NCI-H2107 treated with DMSO at 0.1 percent for 48 hours (cell line): Measurements from ENCODE around the gene TNNI3.

Experiments used
- DNase-seq: peaks from one replicate; lab custom pipeline; 2025; ENCODE audit not compliant: unreplicated experiment; lab: John Stamatoyannopoulos, UW

The TNNI3 gene

DNA sequence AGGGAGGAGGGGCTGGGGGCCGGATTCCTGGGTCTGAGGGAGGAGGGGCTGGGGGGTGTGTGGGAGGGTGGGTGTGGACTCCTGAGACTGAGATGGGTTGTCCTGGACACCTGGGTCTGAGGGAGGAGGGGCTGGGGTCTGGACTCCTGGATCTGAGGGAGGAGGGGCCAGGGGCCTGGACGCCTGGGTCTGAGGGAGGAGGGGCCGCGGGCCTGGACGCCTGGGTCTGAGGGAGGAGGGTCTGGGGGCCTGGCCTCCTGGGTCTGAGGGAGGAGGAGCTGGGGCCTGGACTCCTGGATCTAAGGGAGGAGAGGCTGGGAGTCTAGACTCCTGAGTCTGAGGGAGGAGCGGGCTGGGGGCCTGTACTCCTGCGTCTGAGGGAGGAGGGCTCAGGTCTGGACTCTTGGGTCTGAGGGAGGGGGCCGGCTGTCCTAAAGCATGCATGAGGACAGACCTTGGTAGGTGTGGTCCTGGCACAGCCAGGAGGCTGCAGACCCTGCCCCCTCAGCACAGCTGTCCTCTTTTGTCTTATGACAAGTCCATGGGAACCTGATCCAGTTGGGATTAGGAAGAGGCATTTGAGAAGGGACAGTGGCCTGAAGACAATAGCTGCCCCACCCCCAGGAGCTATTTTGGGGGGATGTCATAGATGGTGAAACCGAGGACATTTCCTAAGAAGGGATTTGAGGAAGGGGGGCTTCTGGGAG lies 9.8 kb downstream of the TNNI3 start:
- no peak for DNase-seq

DNA sequence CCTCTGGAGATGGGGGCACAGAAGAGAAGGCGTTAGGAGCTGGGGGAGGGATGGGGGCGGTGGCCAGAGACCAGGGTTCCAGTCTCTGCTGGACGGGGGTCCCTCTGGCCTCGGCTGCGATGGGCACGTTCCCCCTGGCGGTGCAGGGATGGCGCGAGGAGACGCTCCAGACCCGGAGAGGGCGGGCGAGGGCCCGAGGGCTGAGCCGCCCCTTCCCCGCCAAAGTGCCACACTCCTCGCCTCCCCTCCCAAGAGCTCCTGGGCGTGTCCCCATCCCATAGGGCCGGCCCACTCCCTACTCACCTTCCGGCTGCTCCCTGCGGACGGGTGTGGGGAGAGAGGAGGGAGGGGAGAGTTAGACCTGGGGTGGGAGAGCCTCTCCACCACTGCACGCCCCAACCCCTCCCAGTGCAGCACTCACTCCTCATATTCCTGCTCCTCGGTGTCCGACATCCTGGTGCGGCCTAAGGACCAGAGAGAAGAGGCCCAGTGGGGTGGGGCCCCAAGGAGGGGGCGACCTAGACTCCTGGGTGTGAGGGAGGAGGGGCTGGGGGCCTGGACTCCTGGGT lies 10.7 kb downstream of the TNNI3 start:
- no peak for DNase-seq

DNA sequence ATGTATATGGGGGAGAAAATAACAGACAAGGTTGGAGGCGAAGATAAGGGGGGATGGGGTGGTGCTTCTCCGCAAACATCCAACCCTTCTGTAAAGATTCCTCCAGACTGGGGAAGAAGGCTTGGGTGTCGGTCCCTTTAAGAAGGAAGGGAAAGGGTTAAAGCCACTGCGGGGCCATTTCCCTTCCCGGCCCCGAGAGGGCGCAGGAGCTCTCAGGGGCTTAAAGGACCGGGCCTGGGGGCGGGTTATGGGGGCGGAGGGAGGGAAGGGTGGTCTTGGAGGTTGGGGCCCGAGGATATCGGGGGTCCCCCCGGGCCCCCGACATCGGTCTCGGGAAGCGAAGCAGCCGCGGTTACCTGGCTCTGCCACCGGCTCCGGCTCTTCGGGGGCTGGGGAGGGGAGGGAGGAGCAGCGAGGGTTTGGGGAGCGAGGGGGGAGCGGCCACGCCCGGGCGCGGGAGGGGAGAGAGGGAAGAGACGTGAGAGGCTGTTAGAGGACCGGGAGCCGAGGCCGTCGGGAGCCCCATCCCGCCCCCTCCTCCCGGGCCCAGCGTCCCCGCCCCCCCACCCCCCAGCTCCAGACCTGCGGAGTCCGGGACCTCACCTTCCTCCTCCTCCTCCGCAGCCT lies 11.3 kb downstream of the TNNI3 start:
- no peak for DNase-seq

DNA sequence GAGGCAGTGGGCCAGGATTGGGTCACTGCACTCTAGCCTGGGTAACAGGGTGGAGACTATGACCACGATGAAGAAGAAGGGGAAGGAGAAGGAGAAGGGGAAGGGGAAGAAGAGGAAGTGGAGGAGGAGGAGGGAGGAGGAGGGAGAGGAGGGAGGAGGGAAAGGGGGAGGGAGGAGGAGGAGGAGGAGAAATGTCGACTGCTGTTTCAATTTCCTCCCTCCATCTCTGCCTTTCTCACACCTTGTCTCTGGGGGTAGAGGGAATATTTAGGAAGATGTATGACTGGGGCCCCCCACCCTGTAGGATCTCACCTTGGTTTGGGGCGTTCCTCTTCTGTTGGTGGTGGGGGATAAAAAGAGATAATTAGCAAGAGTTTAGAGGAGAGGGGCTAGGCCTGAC lies 12.3 kb downstream of the TNNI3 start:
- DNase-seq: no peak

DNA sequence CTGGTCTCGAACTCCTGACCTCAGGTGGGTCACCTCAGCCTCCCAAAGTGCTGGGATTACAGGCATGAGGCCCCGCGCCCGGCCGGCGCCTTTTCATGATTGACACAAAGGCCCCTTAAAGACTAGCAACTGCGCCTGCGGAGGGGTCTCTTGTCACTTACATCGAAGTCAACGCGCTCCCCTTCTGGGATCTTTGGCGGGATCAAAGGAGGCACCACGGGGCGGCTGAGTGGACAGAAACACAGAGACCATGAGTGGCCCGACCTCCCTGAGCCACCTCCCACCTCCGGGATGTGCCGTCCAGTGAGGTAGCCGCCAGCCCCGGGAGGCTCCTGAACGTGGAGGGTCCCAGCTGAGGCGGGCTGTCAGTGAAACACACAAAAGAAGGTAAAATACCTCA lies 15.8 kb downstream of the TNNI3 start:
- no peak for DNase-seq

DNA sequence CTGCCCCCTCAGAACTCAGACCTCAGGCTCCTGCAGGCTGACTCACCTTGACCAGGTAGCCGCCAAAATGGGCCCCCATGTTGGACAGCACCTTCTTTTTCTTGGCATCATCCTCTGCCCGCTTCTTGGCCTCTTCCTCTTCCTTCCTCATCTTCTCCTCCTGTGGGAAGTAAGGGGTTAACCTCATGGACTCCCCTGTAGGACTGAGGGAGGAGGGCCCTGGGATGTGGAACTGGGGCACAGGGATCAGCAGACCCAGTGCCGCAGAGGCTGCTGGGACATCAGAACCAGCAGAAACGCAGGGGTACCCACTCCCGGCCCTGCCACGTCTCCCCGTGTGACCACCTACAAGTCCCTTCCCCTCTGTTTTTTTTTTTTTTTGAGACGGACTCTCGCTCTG lies 19.6 kb downstream of the TNNI3 start:
- no peak for DNase-seq

DNA sequence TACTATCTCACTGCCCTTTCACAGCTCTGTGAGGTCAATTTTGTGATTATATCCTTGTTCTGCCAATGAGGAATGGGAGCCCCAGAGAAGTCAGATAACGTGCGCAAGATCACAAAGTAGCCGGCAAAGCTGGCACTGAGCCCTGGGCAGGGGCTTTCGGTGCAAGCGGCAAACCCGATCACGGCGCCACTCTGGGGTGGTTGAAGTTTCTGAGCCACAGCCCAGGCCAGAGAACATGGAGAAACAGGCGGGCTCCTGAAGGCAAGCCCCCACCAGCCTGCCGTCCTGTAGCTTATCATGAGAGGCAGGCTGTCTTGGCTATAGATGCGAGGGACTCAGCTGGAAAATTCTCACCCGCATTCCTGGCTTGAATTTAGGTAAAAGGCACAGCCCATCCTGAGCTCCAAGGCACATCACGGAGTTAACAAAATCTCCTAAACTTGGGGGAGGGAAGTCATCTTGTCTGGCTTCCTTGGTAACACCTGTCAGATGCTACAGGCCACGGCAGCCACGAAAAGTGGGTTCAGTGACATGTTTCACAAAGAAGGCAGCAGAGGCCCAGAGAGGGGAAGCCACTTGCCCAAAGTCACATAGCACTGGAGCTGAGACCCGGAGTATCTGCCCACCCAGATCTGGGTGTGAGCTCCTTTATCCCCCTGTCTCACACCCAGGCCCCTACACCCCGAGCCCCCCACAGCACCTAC lies 21.0 kb downstream of the TNNI3 start:
- DNase-seq: no peak

DNA sequence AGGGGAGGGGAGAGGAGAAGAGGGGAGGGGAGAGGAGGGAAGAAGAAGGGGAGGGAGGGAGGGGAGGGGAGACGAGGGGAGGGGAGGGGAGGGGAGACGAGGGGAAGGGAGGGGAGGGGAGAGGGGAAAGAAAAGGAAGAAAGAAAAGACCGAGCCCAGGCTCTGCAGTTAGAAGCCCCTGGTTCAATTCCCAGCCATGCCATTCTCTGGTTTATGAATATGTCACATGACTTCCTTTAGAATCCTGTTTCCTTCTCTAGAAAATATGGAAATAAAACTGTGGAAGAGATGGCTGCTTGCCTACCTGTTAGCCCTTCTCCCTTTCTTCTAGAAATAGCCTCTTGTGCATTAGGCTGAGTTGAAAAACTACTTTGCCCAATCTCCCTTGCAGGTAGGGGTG lies 22.8 kb downstream of the TNNI3 start:
- no peak for DNase-seq

DNA sequence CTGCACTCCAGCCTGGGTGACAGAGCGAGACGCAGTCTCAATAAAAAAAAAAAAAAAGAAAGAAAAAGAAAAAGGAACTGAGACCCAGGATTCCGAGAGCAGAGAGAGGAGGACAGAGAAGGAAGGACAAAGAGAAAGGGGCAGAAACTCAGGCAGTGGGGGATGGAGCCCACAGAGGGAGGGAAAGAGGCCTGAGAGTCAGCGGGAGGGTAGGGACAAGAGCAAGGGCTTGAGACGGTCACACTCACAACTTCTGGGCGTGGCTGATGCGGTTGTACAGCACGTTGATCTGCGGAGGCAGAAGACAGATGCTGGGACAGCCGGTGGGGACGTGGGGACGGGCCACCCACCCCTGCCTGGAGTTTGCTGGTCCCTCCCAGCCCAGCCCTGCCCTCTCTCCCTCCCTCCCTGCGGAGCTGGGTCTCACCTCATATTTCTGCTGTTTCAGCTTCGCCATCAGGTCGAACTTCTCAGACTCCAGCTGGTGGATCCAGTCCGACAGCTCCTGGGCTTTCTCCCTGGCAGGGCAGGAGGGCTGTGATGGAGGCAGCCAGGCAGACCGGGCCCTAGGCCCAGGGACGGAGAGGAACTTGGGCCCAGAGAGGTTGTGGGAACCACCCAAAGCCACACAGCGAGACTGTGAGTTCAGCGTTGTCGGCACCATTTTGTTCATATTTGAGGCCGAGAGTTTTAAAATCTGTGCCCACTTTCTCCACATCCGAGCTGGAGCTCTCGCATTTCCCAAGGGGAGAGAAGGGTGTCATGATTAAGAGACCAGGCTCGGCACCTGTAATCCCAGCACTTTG lies 23.7 kb downstream of the TNNI3 start:
- DNase-seq: no peak

DNA sequence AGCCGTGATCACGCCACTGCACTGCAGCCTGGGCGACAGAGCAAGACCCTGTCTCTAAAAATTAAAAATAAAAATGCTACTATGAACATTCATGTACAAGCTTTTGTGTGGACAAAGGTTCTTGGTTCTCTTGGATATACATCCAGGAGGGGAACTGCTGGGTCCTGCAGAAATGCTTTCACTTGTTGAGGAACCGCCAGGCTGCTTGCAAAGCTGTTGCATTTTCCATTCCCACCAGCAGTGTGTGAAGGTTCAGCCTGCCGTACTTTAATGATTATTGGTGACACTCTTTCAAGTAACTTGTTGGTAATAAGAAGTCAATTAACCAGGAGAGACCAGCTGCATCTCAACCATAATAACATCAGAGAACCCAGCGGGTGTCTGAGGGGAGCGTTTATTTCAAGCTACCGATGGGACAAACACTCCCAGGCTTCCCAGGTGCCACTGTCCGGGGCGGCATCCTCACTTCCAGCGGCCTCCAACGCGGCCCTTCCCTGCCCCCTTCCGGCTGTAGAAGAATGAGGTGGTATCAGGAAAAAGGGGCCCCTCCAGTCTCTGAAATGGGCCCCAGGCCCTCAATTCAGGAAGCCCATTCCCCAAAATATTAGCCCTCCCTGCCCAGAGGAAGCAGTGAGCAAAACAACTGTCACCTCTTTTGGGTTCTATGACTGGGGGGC lies 24.9 kb downstream of the TNNI3 start:
- DNase-seq: no peak

DNA sequence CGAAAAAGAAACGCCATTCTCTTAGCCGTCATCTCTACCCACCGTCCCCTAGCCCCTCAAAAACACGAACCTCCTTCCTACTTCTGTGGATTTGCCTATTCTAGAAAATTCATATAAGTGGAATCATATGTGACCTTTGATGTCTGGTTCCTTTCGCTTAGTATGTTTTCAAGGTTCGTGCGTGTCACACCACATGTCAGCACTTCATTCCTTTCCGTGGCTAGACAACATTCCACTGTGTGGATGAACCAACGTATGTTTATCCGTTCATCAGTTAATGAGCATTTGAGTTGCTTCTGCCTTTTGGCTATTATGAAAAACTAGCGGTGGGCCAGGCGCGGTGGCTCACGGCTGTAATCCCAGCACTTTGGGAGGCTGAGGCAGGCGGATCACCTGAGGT lies 26.1 kb downstream of the TNNI3 start:
- no peak for DNase-seq

DNA sequence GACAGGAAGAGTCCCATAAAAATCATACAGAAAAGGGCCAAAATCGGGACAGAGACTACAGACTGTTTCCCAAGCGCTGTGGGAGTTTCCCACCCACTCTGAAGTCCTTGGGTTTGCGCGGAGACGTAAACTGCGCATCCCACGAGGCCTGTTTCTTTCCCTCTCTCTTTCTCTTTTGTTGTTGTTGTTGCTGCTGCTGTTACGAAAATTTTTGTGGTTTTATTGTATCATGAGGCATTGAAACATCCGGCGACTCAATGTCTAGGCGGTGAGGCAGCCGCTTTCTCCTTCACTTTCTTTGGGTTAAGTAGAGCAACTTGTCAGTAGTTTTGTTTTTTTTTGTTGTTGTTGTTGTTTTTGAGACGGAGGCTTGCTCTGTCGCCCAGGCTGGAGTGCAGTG lies 38.5 kb downstream of the TNNI3 start:
- DNase-seq: no peak

DNA sequence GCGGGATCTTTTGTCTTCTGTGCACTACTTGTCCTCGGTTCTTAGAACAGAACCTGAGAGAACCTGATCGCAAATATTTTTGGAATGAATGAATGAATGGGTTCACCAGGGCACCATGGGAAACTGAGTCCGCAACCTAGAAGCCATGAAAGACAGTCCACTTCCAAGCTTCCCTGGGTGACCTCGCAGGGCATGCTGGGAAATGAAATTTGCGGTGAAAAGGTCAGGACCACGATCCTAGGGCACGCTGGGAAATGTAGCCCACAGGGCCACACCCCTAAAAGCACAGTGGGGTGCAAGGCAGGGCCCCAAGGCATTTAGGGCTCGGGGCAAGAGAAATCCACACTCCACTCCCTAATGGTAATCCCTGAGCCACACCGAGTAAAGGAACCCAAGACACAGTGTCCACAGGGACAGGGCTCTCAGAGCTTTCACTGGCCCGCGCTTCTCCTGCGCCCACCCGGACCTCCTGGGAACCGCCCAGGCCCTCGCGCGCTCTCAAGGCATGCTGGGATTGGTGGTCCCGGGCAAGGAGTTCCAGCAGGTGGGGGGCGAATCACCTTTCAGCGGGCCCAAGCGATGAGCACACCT lies 39.0 kb downstream of the TNNI3 start:
- DNase-seq: no peak

DNA sequence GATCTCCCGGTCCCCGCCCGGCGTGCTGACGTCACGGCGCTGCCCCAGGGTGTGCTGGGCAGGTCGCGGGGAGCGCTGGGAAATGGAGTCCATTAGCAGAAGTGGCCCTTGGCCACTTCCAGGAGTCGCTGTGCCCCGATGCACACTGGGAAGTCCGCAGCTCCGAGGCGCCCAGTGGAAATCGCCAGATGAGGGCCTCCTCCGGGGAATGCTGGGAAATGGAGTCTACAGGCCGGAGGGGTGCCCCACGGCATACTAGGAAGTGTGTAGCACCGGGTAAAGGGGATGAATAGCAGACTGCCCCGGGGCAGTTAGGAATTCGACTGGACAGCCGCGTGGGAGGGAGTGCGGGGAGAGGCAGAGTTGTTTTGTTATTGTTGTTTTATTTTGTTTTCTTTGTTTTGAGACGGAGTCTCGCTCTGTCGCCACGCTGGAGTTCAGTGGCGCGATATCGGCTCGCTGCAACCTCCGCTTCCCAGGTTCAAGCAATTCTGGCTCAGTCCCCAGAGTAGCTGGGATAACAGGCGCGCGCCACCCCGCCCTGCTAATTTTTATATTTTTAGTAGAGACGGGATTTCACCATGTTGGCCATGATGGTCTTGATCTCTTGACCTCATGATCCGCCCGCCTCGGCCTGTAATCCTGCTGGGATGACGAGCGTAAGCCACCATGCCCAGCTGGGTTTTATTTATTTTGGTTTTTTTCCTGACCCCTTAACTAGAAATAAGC lies 39.7 kb downstream of the TNNI3 start:
- DNase-seq: peak; percentile 94

DNA sequence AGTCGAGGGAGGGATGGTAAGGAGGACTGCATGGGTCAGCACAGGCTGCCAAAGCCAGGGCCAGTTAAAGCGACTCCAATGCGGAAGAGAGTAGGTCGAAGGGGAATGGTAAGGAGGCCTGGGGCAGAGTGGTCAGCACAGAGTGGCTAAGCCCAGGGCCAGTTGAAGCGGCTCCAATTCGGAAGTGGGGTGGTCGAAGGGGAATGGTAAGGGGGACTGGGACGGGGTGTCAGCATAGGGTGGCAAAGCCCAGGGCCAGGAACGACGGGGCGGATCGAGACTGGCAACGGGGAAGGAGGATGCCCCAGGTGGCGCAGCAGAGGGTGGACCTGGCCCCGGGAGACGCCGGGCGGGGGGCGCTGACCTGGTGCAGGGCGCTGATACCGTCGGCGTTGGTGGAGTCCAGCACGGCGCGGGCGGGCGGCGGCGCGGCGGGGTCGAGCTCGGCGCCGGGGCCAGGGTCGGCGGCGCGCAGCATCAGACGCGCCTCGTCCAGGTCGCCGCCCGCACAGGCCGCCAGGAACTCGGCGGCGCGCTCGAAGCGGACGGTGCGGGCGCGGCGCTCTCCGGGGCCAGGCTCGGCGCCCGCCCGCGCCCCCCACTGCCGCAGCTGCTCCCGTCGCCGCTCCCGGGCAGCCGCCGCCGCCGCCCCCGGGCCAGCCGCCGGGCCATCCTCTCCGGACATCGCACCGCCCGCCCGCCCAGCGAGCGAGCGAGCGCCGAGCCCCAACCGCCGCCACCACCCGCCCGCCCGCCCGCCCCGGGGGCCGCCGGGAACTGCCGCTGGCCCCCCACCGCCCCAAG lies 40.5 kb downstream of the TNNI3 start, which contains the start of gene PPP1R12C:
Gene PPP1R12C, minus strand, starts transcription at position 779 of the 804 bp plus-strand sequence. Its CDS starts 94 bp downstream, at position 685.
- DNase-seq: no peak

DNA sequence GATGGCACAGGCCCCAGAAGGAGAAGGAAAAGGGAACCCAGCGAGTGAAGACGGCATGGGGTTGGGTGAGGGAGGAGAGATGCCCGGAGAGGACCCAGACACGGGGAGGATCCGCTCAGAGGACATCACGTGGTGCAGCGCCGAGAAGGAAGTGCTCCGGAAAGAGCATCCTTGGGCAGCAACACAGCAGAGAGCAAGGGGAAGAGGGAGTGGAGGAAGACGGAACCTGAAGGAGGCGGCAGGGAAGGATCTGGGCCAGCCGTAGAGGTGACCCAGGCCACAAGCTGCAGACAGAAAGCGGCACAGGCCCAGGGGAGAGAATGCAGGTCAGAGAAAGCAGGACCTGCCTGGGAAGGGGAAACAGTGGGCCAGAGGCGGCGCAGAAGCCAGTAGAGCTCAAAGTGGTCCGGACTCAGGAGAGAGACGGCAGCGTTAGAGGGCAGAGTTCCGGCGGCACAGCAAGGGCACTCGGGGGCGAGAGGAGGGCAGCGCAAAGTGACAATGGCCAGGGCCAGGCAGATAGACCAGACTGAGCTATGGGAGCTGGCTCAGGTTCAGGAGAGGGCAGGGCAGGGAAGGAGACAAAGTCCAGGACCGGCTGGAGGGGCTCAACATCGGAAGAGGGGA lies 41.2 kb downstream of the TNNI3 start:
- DNase-seq: no peak

DNA sequence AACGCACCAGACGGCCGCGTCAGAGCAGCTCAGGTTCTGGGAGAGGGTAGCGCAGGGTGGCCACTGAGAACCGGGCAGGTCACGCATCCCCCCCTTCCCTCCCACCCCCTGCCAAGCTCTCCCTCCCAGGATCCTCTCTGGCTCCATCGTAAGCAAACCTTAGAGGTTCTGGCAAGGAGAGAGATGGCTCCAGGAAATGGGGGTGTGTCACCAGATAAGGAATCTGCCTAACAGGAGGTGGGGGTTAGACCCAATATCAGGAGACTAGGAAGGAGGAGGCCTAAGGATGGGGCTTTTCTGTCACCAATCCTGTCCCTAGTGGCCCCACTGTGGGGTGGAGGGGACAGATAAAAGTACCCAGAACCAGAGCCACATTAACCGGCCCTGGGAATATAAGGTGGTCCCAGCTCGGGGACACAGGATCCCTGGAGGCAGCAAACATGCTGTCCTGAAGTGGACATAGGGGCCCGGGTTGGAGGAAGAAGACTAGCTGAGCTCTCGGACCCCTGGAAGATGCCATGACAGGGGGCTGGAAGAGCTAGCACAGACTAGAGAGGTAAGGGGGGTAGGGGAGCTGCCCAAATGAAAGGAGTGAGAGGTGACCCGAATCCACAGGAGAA lies 42.0 kb downstream of the TNNI3 start:
- no peak for DNase-seq
